HG02943 (cell line): ENCODE measurements around the gene KHDRBS2.
A peak's percentile ranks its signal among the peaks of the same experiment; 100 is the strongest.

Source experiments
- ATAC-seq: cut with Tn5 transposase; IDR thresholded peaks from one replicate; pipeline ENCODE4 v1.9.1; 2021; ENCODE audit warnings: mild to moderate bottlenecking, low read depth, moderate library complexity; ENCODE audit not compliant: unreplicated experiment

KHDRBS2 gene

DNA sequence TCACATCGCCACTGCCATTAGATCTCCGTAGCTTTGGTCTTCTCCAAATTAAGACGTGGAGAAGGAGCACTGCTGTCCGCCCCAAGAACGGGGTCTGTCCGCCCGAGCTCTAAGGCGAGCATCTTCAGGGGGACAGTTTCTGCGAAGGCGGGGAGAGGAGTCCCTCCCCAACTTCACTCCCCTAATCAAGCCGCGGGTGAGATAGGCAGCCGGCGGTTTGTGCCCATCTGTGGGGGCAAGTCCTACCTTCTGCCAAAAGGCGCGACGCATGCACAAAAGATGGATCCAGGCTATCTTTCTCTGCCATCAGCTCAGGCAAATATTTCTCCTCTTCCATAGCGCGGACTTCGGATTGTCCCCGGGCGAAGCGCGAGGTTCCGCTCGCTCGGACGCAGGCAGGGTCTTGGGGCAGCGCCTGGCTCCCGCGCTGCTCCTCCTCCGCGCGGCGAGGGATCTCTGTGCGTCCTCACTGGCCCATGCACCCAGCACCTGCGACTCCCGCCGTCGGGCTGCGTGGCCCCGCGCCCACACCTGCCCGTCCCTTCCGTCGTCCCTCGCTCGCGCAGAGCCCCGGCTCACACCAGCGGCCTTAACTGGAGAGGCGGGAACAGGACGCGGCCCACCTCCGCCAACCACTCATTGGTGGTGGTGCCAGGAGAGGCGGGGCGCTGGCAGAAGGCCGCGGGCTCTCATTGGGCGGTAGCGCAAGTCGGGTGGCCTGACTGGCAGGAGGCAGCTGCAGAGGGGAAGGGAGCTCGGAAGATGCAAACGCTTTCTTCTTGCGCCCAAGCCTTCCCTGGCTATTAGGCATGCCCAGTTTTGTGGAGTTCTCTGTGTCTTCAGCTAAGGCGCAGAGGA lies at the start of gene KHDRBS2:
Gene KHDRBS2, minus strand, starts transcription at position 614 of the 858 bp plus-strand sequence.
- ATAC-seq: peak; percentile 100

DNA sequence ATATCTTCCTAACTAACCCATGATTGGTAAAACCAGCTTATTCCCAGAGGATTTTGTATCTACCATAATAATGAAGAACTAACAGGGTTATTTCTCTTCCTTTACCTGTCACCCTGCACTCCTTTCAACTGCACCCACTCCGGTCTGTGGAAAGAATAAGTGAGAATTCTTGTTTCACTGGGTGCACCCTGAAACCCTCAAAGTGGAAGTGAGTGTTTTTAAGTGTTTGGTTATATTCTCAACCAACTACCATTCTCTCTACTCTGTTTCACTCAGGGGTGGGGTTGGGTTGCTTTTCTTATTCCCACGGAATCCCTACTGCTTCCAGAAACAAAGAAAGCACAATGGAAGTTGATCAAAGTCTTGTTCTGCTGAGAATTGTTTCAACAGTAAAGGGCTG lies 42.6 kb upstream of the KHDRBS2 start:
- no peak for ATAC-seq

DNA sequence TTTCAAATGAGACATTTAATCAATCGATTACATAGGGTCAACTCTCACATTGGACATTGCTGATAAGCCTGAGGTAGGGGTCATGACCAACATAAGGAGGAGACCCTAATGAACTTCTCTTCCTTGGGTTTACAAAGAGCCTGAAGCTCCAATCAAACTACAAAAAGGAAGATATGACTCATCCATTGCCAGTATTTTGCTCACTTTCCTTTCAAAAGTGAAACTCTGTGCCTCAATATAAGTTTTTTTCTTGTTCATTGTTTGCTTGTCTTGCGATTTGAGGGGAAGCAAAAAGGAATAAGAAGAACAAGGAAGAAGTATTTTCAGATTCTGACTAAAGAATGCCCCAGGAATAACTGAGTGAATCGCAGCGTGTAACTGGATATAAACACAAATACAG lies 38.8 kb upstream of the KHDRBS2 start:
- no peak for ATAC-seq

DNA sequence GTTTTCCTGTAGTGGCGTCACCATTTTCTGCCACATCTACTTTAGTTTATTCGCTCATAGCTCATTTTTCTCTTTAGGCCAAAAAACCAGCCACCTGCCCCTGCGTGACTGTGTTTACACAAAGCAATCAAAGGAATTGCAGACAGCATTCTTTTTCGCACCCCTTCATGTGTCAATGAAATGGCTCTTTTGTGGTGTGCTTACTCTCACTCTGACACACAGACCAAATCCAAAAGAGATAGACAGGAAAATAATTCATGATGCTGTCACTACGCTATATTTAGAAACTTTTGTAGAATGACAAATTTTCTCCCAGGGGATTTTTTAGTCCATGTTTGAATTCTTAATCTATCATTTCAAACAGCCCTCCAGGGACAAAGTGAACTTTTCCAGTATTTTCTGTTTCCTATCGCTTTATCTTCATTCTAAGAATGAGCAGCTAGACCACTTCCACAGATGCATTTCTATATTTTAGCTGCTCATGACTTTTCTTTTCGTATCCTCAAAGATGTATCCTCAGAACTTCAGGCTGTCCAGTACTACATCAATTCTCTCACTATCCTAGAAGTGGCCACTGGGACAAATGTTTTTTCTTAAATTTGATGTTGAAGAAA lies 37.9 kb upstream of the KHDRBS2 start:
- ATAC-seq: no peak

DNA sequence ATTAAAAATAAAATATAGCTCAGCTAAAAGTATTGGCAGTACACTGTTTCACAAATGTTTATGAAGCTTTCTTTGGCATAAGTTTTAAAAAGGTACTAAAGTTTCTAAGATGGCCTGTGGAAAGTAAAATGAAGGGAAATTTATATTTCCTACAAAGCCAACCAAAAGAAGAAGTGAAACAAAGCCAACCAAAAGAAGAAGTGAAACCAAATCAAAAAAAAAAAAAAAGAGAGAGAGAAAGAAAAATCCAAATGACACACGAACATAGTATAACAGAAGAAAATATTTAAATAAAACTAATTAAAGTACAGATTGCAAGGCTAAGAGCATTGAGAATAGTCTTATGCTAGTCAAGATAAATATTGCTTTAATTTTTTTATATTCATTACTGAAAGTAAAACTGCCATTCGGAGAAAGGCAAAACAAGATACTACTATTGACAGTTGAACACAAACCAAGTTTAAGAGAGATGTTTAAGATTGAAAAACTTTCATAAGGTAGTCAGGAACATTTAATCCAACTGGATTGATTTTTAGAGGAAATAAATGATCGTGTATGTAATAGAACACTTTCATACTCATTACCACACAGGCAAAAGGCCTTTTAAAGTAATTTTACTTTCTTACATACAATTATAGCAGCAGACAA lies 12.8 kb upstream of the KHDRBS2 start:
- ATAC-seq: peak; percentile 94

DNA sequence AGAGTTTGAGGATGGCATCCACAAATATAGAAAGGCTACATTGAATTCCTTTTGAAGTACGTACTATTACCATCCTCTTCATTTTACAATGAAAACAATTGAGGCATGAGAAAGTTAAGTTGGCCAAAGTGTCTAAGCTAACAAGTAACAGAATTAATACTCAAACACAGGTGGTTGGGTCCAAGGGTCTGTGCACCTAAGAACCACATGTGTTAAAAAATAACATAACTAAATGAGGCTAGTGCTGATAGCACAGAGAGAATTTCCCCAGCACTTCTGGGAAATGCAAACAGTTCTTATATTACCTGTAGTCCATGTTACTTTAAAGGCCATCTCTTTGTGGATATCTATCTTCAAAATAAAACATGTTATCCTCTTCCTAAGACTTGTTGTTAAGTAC lies 10.5 kb upstream of the KHDRBS2 start:
- ATAC-seq: no peak

DNA sequence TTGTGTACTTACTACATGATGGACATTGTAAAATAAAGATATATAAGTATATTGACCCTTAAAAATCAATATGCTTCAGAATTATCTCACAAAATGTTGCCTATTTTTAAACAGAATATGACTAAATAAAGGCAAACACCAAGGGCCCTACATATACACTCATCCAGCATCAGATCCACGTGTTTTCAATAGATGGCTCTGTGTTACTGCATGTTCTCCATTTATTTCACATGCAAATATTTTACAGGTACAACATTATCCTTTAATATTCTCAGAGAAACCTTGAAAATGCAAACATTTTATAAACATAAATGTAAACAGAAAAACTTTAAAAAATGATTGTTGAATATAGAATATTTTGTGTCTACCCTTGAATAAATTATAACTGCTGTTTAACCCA lies 2.9 kb upstream of the KHDRBS2 start:
- ATAC-seq: no peak

DNA sequence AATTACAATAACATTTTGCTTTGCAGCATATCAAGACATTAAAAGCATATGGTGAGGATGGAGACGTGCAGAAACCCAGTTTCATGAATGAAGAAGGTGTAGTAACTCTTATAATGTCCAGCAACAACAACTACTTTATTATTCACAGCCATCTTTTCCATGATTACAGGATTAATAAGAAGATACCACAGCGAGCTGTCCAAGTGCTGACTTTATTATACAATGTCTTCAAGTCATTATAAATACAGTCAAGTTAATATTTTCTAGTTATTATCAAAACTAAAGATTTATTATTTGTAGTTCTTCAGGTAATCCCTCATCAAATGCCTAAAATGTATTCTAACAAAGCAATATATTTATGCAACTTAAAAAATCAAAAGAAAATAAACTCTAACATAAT lies 2.5 kb upstream of the KHDRBS2 start:
- ATAC-seq: no peak

DNA sequence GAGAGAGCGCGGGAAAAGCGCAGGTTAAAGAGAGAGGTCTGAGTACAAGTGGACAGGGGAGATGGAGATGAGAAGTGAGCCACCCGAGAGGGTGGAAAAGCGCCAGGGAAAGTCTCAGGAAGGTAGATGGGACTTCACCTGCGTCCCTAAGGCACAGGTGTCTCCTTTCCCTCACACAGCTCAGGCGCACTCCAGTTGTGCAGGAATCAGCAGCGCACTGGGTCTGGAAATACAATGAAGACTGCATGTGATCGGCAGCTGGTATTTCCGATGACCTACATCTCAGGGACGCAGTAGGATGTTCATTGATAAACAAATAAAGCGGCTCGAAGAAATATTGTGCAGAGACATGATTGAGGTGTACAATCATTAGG lies 432 bp upstream of the KHDRBS2 start:
- ATAC-seq: peak; percentile 14

DNA sequence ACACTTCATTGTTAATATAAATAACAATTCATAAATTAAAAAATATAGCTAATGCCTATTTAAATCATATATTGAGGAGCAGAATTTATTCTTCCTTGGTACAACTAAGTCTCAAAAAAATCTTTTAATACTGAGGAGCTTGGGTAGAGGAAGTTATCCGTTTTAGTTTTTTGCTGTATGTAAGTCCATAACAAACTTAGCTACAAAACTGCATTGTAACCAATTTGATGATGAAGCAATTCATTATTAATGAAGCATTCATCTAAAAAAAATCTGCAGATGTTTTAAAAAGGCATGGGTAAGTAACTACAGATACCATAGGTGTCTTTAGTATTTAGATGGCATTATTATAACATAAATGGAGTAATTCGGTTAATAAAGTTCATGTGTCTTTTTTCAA lies 1.3 kb downstream of the KHDRBS2 start:
- no peak for ATAC-seq

DNA sequence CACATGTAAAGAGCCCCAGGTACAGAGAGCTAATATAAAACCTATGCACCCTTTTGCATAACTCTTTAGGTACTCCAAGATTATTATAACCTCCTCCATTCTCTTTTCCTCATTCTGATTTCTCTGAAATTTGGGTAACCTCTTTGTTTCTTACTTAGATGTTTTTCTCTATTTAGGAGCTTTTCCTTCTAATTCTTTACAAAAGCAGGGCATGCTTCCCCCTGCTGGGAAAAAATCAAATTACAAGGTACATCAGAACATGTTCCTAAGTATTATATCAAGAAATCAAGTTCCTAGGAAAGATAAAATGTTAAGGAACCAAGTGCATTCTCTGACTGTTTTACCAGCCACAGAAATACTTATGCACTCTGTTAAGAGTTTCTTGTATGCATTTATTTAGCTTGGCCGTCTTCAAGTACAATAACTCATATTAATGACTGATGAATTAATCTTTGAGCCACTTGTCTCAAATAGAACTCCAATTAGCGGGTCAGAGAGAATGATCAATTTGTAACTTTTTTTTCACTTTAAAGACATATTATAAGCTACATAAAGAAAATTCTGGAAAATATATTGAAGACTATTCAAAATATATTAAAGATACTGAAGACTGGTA lies 2.1 kb downstream of the KHDRBS2 start:
- no peak for ATAC-seq

DNA sequence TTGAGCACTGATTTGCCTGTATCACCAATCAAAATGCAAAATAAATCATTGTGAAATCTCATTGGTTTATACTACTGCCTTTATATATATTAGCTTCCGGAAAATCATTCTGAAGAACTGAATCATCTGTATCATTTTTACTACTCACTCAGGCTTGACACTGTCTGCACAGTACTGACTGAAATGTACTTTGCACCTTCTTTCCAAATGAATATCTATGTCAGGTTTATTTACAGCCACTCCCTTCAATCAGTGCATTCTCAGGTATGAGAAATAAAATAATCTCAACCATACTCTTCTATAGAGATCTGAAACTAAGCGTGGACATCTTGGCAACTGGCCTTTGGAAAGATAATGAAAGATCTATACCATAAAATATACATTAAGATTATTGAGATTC lies 2.7 kb downstream of the KHDRBS2 start:
- no peak for ATAC-seq

DNA sequence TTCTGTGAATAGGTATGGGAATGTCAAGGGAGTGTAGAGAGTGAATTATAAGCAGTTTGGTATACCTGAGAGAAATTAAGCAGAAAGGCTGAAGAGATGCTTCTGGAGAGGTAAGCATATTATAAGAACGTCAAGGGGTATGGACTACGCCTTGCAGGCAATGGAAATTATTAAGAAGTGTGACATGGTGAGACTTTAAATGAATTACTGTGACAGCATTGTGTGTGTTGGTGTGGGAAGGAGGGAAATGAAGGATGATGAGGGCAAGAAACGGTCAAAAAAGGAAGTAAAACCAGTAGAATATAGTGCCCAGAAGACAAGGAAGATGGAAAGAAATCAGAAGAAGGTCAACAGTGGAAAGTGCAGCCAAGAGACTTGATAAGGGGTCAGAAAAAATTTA lies 5.9 kb downstream of the KHDRBS2 start:
- no peak for ATAC-seq

DNA sequence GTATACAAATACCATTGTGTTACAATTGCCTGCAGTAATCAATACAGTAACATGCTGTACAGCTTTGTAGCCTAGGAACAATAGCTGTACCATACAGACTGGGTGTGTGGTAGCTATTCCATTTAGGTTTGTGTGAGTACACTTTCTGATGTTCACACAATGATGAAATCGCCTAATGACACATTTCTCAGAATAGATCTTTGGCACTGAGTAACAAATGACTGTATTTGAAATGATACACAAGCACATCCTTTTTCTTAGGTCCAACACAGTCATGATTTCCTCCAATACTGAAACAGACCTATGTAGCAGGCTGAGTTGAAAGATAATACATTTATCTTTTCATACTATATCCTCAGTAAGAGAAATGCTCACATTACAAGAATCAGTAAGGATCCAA lies 13.9 kb downstream of the KHDRBS2 start:
- ATAC-seq: no peak

DNA sequence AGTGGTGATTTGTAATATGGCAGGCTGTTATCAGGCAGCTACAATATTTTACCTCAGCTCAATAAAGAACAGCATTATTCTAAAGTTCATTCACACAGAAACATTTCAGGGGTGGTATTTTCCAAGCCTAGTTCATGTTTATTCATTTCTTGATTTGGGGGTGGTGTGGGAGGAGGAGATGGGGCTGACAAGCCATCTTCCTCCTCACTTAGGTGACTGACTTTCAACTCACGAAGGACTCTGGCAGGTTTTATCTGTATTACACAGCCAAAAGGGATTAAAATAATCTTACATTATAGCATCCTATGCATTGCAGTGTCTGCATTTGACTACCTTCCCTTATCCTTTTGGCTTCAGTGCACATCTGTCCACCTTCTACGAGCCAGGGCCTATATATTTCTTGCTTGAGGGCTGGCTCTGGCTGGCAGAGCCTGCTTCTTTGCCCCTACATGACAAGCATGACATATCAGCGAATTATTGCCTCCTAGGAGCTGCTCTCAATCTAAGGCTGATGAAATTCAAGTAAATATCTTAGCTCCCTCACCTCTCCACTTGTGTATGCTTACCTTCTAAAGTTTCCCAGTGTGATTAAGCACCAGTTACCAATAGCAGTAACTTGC lies 20.0 kb downstream of the KHDRBS2 start:
- no peak for ATAC-seq

DNA sequence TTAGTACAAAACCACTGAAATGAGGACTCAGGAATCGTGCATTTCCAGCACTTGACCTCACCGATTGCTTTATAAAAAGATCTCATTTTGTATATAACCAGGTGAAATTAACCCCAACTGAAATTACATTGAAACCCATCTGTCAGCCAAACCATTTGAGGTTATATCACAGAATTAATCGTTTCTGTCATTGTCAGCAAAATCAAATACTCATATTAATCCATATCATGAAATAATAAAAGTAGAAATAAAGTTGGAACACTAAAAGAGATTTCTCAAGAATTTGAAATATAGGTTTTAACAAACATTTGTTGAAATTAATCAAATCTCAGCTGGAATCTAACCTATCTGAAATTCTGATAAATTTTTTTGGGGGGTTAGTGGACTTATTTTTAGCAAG lies 23.7 kb downstream of the KHDRBS2 start:
- no peak for ATAC-seq

DNA sequence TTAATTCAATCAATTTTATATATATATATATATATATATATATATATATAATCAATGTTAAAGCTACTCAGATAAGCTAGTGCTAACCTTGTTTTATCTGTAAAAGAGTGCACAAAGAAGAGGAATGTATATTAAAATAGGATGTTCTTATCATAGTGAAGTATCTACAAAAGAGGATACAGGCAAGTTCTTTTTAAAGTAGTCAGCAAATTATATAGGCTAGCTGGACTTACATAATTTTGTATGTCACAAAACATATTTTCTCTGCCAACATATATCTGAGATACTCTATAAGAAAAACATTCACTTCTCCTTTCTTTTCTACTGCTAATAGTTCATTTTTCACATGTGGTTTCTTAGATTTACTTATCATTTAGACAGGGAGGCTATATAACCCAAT lies 39.9 kb downstream of the KHDRBS2 start:
- ATAC-seq: no peak

DNA sequence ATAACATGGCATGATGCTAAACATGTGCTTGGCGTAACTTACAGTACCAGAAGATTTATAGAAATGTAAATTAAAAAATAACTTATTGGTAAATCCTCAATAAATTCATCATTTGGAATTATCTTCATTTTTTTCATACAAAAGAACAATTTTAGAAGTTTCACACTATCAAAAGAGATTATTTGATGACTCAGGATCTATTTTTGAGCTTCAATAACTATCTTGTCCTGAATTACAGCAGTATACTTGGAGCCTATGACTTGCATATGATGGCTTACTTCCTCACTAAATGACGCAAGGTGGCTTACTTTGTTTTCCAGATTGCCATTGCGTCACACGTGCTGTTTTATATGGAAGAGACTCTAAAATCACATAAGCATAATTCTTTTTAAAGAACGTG lies 49.2 kb downstream of the KHDRBS2 start:
- no peak for ATAC-seq

DNA sequence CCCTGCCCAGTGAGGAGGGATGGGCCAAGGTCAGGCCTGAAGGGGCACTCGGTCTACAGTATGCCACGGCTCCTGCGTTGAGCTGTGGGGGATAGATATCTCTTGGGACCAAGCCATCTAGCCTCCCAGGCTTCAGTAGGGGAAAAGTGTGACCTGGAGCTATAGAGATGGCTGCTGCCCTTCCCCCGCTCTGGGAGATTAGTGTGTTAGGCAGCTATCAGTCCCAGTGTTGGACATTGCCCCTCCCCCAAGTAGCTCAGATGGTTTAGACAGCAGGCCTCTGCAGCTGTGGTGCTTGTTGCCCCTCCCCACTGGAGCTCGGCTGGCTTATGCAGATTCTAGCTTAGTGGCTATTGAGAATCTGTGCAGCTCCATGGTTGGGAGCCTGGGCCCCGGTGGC lies 56.8 kb downstream of the KHDRBS2 start:
- no peak for ATAC-seq

DNA sequence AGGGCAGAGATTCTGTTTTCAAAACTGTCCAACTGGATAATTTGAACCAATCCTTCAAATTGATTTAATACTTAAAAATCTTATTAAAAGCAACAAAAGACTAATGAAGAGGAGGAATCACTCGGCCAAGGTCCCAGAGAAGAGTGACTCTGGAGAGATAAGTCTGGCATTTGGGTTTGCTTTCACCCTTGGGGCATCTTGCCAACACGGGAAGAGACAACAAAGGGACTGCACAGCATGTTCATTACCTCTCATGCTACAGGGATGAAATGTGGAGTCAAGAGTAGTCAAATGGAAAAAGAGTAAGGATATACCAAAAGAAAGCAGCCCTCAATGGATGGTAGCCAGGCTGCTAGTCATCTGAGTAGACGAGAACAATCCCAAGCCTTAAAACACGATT lies 68.2 kb downstream of the KHDRBS2 start:
- no peak for ATAC-seq

DNA sequence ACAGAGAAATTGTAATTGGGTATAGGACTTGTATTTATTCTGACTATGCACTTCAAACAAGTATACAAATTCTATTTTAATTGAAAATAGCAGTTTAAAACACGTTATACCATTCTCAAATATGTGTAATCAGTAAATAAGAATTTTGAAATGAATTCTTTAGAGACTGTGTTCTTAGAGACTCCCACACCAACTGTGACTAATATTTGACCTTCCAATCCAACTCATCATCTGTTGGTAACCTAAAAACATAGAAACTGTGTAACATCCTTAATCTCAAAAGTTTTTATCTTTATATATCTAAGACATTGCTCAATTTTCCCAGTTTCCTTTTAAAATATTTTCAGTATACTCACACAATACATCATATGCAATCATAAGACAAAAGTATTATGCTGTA lies 83.9 kb downstream of the KHDRBS2 start:
- no peak for ATAC-seq
